C4-2B (cell line): ENCODE measurements around the gene RMND1.

Experiments
- CTCF ChIP-seq: fragments of 450-650 bp; conservative IDR thresholded peaks from 2 replicates; pipeline ENCODE4 v1.5.1; 2017; ENCODE audit warnings: mild to moderate bottlenecking
- ZFX ChIP-seq: fragments of 450-650 bp; IDR thresholded peaks from 2 replicates; pipeline ENCODE4 v1.6.1; 2017

- TF ChIP-seq CTCF (no peak), ZFX (no peak)
Observed at GRCh38 chr6:151430886-151431285, 21.0 kb downstream of the RMND1 start.
